ENCODE measurements around the gene NCS1. TPM values are rescaled to one million over a fixed set of nuclear protein-coding genes. Genes with fewer than 3 reads are reported as not detected.
A peak's percentile ranks its signal among the peaks of the same experiment; 100 is the strongest.

The NCS1 gene
- total and polyA plus RNA-seq, 5 donors from 2014 or later = 0.22 TPM; not detected in 4

DNA sequence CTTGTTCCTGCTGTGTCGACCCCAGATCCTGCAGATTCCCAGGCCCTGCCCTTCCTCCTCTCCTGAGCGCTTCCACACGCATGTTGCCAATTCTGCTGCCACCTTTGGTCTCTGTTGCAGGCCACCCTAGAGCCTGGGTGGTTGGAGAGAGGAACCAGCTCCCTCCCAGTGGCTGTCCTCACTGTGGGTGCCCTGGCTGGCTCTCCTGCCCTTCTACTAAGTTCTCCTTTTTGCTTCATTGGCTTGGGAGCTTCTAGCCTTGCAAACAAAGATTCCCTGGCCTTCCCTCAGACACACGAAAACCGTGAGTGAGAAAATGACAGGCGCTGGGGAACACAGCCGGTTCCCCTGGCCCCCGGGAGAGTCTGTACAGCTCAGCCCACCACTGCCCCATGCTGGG is 14.2 kb upstream of the NCS1 start:
- H3K4me1 Mint-ChIP-seq = no peaks in the 10 kb centered on the region

DNA sequence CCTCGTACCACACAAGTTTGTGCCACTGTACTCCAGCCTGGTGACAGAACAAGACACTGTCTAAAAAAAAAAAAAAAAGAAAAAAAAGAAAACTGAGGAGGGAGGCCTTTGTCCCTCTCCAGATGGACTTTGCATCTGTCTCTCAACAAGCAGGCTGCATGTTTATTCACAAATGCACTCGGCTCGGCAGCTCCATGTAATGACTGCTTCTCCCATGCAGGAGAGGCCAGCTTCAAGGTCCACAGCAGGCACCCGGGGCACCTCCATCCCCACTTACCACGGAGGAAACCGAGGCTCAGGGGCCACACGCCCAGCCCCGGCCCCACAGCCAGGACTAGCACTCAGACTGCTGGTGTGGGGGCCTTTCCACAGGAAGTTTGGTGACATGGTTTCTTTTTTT is 13.1 kb upstream of the NCS1 start:
- H3K27ac ChIP-seq (ENCODE audit: insufficient read depth, low read length, poor library complexity, severe bottlenecking) = no peak overlapping the region
- ATAC-seq (ENCODE audit: low read depth in 2 of 2) = no peak
- H3K27me3 Mint-ChIP-seq = no peaks in the 10 kb centered on the region
- no peaks in the 10 kb centered on the region for H3K9me3 ChIP-seq (ENCODE audit: control insufficient read depth in 2 of 2, low read length in 2 of 2)
- no peaks in the 10 kb centered on the region for H3K36me3 Mint-ChIP-seq
- no peak for DNase-seq
- no peak overlapping the region for H3K4me3 Mint-ChIP-seq
- no peaks in the 10 kb centered on the region for H3K9me3 Mint-ChIP-seq
- no peaks in the 10 kb centered on the region for H3K4me1 Mint-ChIP-seq
- H3K36me3 ChIP-seq (ENCODE audit: control insufficient read depth, insufficient read depth, low read length) = no peaks in the 10 kb centered on the region
- no peaks in the 10 kb centered on the region for H3K27me3 ChIP-seq (ENCODE audit: control insufficient read depth, insufficient read depth, low read length)
- H3K27ac Mint-ChIP-seq = no peak overlapping the region
- no peaks in the 10 kb centered on the region for H3K4me1 ChIP-seq (ENCODE audit: control insufficient read depth, insufficient read depth, low read length, poor library complexity, severe bottlenecking)
- H3K4me3 ChIP-seq (ENCODE audit: low read depth, low read length) = no peak overlapping the region

More for the DNA sequence above, 14.2 kb upstream of the NCS1 start:
- no peak overlapping the region for H3K4me3 Mint-ChIP-seq
- Histone ChIP-seq H3K27ac (ENCODE audit: insufficient read depth, low read length, poor library complexity, severe bottlenecking) (no peak overlapping the region), H3K27me3 (ENCODE audit: control insufficient read depth, insufficient read depth, low read length) (no peaks in the 10 kb centered on the region), H3K36me3 (ENCODE audit: control insufficient read depth, insufficient read depth, low read length) (no peaks in the 10 kb centered on the region), H3K9me3 (ENCODE audit: control insufficient read depth in 2 of 2, low read length in 2 of 2) (no peaks in the 10 kb centered on the region), H3K4me1 (ENCODE audit: control insufficient read depth, insufficient read depth, low read length, poor library complexity, severe bottlenecking) (no peaks in the 10 kb centered on the region), H3K4me3 (ENCODE audit: low read depth, low read length) (no peak overlapping the region)
- H3K27me3 Mint-ChIP-seq = no peaks in the 10 kb centered on the region
- DNase-seq = no peak
- H3K36me3 Mint-ChIP-seq = no peaks in the 10 kb centered on the region
- no peak for ATAC-seq (ENCODE audit: low read depth in 2 of 2)
- no peaks in the 10 kb centered on the region for H3K9me3 Mint-ChIP-seq
- no peak overlapping the region for H3K27ac Mint-ChIP-seq

DNA sequence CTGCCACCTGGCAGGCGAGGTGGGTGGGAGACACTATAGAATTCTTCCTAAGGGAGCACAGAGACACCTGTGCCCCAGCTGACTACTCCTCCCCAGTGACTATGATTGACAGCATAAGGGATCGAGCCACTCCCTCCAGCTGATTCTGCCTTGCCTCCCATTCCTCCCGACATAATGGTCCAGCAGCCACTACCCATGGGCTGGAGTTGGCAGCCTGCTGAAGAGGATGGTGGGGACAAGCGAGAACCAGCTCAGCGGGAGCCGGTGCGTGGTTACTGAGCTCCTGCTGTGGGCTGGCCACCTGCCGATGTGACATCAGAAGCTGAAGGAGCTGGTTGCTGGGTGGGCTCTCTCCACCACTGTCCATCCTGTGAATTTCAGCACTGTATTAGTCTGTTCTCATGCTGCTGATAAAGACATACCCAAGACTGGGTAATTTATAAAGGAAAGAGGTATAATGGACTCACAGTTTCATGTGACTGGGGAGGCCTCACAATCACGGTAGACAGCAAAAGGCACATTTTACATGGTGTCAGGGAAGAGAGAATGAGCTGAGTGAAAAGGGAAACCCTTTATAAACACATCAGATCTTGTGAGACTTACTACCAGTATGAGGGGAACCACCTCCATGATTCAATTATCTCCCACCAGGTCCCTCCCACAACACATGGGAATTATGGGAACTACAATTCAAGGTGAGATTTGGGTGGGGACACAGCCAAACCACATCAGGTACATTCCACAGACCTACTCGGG is 12.1 kb upstream of the NCS1 start:
- H3K36me3 ChIP-seq (ENCODE audit: control insufficient read depth, insufficient read depth, low read length) = no peaks in the 10 kb centered on the region
- H3K4me1 Mint-ChIP-seq = no peaks in the 10 kb centered on the region
- H3K4me3 ChIP-seq (ENCODE audit: low read depth, low read length) = no peak overlapping the region
- H3K36me3 Mint-ChIP-seq = no peaks in the 10 kb centered on the region
- peak overlapping the region in 1 of 4 donors; percentile 68 for H3K4me3 Mint-ChIP-seq
- H3K9me3 Mint-ChIP-seq = no peaks in the 10 kb centered on the region
- no peaks in the 10 kb centered on the region for H3K4me1 ChIP-seq (ENCODE audit: control insufficient read depth, insufficient read depth, low read length, poor library complexity, severe bottlenecking)
- H3K27ac ChIP-seq (ENCODE audit: insufficient read depth, low read length, poor library complexity, severe bottlenecking) = no peak overlapping the region
- no peaks in the 10 kb centered on the region for H3K9me3 ChIP-seq (ENCODE audit: control insufficient read depth in 2 of 2, low read length in 2 of 2)
- no peaks in the 10 kb centered on the region for H3K27me3 Mint-ChIP-seq
- H3K27me3 ChIP-seq (ENCODE audit: control insufficient read depth, insufficient read depth, low read length) = no peaks in the 10 kb centered on the region
- ATAC-seq (ENCODE audit: low read depth in 2 of 2) = no peak
- no peak for DNase-seq
- H3K27ac Mint-ChIP-seq = no peak overlapping the region

DNA sequence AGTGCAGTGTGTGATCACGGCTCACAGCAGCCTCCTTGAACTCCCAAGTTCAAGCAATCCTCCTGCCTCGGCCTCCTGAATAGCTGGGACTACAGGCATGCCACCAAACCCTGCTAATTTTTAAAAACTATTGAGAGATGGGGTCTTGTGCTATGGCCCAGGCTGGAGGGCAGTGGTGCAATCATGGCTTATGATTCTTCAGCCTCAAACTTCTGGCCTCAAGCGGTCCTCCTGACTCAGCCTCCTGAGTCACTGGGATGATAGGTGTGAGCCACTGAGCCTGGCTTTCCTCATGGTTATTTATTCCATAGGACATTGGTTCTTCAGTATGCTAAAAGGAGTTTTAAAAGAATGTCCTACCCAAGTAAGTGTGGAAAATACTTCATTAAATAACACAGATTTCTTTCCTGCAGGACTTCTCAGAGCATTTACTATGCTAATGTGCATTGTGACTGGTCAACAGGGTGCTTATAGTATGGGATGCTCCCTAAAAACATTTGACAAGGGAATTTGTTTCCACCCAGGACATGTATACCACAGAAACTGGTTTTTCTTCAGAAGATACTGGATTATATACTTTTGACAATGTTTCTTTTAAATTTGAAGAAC is 11.2 kb upstream of the NCS1 start:
- DNase-seq = no peak
- H3K9me3 ChIP-seq (ENCODE audit: control insufficient read depth in 2 of 2, low read length in 2 of 2) = no peaks in the 10 kb centered on the region

DNA sequence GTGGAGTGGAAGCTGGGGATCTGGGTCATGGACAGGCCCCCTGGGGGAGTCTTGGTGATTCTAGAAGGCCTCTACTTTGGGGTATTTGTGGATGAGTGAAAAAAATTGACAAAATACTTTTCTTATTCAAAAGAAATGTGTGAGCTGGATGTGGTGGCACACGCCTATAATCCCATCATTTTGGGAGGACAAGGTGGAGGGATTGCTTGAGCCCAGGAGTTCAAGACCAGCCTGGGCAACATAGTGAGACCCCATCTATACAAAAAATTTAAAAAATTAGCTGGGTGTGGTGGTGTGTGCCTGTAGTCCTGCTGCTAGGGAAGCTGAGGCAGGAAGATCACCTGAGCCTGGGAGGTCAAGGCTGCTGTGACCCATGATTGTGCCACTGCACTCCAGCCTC is 6.6 kb upstream of the NCS1 start:
- H3K4me3 ChIP-seq (ENCODE audit: low read depth, low read length) = no peak overlapping the region
- no peak for ATAC-seq (ENCODE audit: low read depth in 2 of 2)
- no peaks in the 10 kb centered on the region for H3K9me3 Mint-ChIP-seq

More for the DNA sequence above, 11.2 kb upstream of the NCS1 start:
- Mint-ChIP-seq H3K4me3 (no peak overlapping the region), H3K27ac (no peak overlapping the region), H3K4me1 (no peaks in the 10 kb centered on the region), H3K36me3 (no peaks in the 10 kb centered on the region), H3K27me3 (no peaks in the 10 kb centered on the region), H3K9me3 (no peaks in the 10 kb centered on the region)
- Histone ChIP-seq H3K27ac (ENCODE audit: insufficient read depth, low read length, poor library complexity, severe bottlenecking) (no peak overlapping the region), H3K36me3 (ENCODE audit: control insufficient read depth, insufficient read depth, low read length) (no peaks in the 10 kb centered on the region), H3K4me3 (ENCODE audit: low read depth, low read length) (no peak overlapping the region), H3K4me1 (ENCODE audit: control insufficient read depth, insufficient read depth, low read length, poor library complexity, severe bottlenecking) (no peaks in the 10 kb centered on the region), H3K27me3 (ENCODE audit: control insufficient read depth, insufficient read depth, low read length) (no peaks in the 10 kb centered on the region)
- no peak for ATAC-seq (ENCODE audit: low read depth in 2 of 2)

DNA sequence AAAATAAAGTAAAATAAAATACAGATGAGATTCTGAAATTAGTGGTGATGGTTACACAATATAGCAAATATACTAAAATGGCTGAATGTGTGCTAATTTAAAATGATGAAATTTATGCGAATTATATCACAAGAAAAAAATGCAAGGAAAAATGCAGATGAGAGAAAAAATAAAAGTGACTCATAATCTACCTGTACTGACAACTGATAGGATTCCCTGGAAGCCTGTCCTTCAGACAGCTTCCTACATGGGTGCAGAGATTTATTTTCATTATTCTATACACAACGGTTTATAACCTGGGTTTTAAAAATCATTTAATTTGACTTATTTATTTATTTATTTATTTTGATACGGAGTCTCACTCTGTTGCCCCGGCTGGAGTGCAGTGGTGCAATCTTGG is 5.8 kb upstream of the NCS1 start:
- no peak for DNase-seq
- no peaks in the 10 kb centered on the region for H3K36me3 ChIP-seq (ENCODE audit: control insufficient read depth, insufficient read depth, low read length)
- no peak overlapping the region for H3K27ac Mint-ChIP-seq
- no peaks in the 10 kb centered on the region for H3K9me3 Mint-ChIP-seq
- no peak overlapping the region for H3K4me3 ChIP-seq (ENCODE audit: low read depth, low read length)
- no peaks in the 10 kb centered on the region for H3K4me1 ChIP-seq (ENCODE audit: control insufficient read depth, insufficient read depth, low read length, poor library complexity, severe bottlenecking)
- H3K27me3 Mint-ChIP-seq = peaks cover 5% of the 10 kb centered on the region
- ATAC-seq (ENCODE audit: low read depth in 2 of 2) = no peak
- H3K27me3 ChIP-seq (ENCODE audit: control insufficient read depth, insufficient read depth, low read length) = no peaks in the 10 kb centered on the region
- no peaks in the 10 kb centered on the region for H3K9me3 ChIP-seq (ENCODE audit: control insufficient read depth in 2 of 2, low read length in 2 of 2)
- no peak overlapping the region for H3K4me3 Mint-ChIP-seq
- H3K4me1 Mint-ChIP-seq = peaks cover 0 to 5% (median 2%) of the 10 kb centered on the region in 4 donors
- no peak overlapping the region for H3K27ac ChIP-seq (ENCODE audit: insufficient read depth, low read length, poor library complexity, severe bottlenecking)
- no peaks in the 10 kb centered on the region for H3K36me3 Mint-ChIP-seq

More for the DNA sequence above, 6.6 kb upstream of the NCS1 start:
- no peak overlapping the region for H3K27ac Mint-ChIP-seq
- H3K27me3 Mint-ChIP-seq = no peaks in the 10 kb centered on the region
- no peak for DNase-seq
- no peaks in the 10 kb centered on the region for H3K27me3 ChIP-seq (ENCODE audit: control insufficient read depth, insufficient read depth, low read length)
- no peaks in the 10 kb centered on the region for H3K4me1 ChIP-seq (ENCODE audit: control insufficient read depth, insufficient read depth, low read length, poor library complexity, severe bottlenecking)
- H3K4me3 Mint-ChIP-seq = no peak overlapping the region
- H3K36me3 ChIP-seq (ENCODE audit: control insufficient read depth, insufficient read depth, low read length) = no peaks in the 10 kb centered on the region
- no peaks in the 10 kb centered on the region for H3K4me1 Mint-ChIP-seq
- H3K27ac ChIP-seq (ENCODE audit: insufficient read depth, low read length, poor library complexity, severe bottlenecking) = no peak overlapping the region
- H3K36me3 Mint-ChIP-seq = no peaks in the 10 kb centered on the region
- no peaks in the 10 kb centered on the region for H3K9me3 ChIP-seq (ENCODE audit: control insufficient read depth in 2 of 2, low read length in 2 of 2)

DNA sequence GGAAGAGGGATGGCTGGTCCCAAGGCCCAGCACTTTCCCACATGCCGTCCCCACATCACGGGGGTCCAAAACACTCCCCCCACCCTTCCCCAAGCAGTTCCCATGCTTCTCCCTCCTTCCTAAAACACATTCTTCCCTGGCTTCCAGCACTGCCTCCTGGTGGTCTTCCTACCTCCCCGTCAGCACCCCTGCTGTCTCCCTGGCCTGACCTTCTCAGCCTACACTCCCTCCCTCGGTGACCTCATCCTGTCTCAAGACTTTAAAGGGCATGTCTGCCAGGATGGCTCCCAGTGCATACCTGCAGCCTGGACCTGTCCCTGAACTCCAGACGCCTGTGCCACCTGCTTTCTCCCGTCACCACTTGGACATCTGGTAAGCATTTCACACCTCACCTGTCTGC is 4.3 kb upstream of the NCS1 start:
- no peaks in the 10 kb centered on the region for H3K36me3 Mint-ChIP-seq
- DNase-seq (no peak), ATAC-seq (ENCODE audit: low read depth in 2 of 2) (no peak)
- H3K4me3 Mint-ChIP-seq = no peak overlapping the region
- no peaks in the 10 kb centered on the region for H3K36me3 ChIP-seq (ENCODE audit: control insufficient read depth, insufficient read depth, low read length)
- H3K4me1 ChIP-seq (ENCODE audit: control insufficient read depth, insufficient read depth, low read length, poor library complexity, severe bottlenecking) = no peaks in the 10 kb centered on the region
- H3K4me3 ChIP-seq (ENCODE audit: low read depth, low read length) = no peak overlapping the region
- no peak overlapping the region for H3K27ac ChIP-seq (ENCODE audit: insufficient read depth, low read length, poor library complexity, severe bottlenecking)
- H3K9me3 Mint-ChIP-seq = no peaks in the 10 kb centered on the region
- no peak overlapping the region for H3K27ac Mint-ChIP-seq
- no peaks in the 10 kb centered on the region for H3K27me3 ChIP-seq (ENCODE audit: control insufficient read depth, insufficient read depth, low read length)
- H3K4me1 Mint-ChIP-seq = peaks cover 0 to 5% (median 2%) of the 10 kb centered on the region in 4 donors
- peaks cover 5% of the 10 kb centered on the region for H3K27me3 Mint-ChIP-seq
- H3K9me3 ChIP-seq (ENCODE audit: control insufficient read depth in 2 of 2, low read length in 2 of 2) = no peaks in the 10 kb centered on the region
